ENCODE data around the gene GPR156. TPM values are rescaled to one million over a fixed set of nuclear protein-coding genes. Genes with fewer than 3 reads are reported as not detected.
"Not testable (repeated sequence)": the region's sequence is repeated elsewhere in the genome, so short reads cannot be mapped to it uniquely, and the experiment has no call there.

Gene GPR156
- total RNA-seq, 1 experiment from 2014 or later: 1.5 TPM

GRCh38 chr3:120274739-120275167, 10.3 kb downstream of the GPR156 start:
- peak; percentile 22 for DNase-seq (ENCODE audit: low read depth)

DNA sequence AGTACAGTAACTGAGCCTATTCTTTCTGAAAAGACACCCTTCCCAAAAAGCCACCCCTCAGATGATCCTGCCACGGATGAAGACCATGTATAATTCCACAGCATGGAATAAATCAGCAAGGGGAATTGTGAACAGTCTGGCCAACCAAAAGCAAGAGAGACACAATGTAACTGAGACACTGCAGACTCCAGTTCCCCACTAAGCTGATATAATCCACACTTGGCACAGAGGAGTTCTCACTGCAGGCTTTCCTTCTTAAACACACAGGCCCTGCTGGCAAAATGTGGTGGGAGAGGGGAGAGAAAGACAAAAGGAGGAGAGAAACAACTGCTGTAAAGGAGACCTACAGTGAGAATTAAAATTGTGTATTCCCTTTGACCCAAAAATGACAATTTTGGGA, 12.7 kb downstream of the GPR156 start:
- peak; percentile 13 for DNase-seq (ENCODE audit: low read depth)

- DNase-seq (ENCODE audit: low read depth): no peak
Measured at GRCh38 chr3:120265989-120266388, 19.0 kb downstream of the GPR156 start.

DNA sequence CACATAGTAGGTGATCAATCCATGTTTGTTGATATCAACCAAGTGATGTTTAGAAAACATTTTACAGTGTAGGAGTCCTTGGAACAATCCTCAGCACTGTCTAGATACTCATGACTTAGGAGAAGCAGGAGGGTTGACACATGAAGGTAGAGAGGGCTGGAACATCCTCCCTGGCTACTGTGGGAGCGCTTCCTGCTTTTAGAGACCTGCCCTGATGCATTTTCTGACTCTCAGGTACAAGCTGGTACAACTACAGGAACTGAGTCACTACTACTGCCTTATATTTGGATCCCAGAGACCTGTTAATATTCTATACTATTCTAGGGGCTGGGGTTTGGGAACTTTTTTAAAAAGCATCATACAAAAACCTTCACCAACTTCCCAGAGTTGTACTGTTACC, 20.1 kb downstream of the GPR156 start:
- no peak for DNase-seq (ENCODE audit: low read depth)

- no peak for DNase-seq (ENCODE audit: low read depth)
Measured at GRCh38 chr3:120263792-120264191, 21.2 kb downstream of the GPR156 start.

DNA sequence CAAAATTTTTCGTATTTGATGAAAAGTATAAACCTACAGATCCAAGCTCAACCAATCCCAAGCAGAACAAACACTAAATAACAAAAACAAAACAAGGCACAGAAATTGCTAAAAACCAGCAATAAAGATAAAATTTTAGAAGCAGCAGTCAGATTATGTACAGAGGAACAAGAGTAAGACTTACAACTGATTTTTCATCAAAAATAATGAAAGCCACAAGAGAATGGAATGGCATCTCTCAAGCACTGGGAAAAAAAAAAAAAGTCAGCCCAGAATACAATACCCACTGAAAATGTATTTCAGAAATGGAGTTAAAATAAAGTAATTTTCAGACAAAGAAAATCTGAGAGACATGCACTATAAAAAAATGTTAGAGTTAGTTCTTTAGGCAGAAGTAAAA, 27.0 kb downstream of the GPR156 start:
- DNase-seq (ENCODE audit: low read depth): no peak

- no peak for DNase-seq (ENCODE audit: low read depth)
Measured at GRCh38 chr3:120245386-120245785, 39.6 kb downstream of the GPR156 start.

GRCh38 chr3:120244834-120245225, 40.2 kb downstream of the GPR156 start:
- DNase-seq (ENCODE audit: low read depth): peak; percentile 11

DNA sequence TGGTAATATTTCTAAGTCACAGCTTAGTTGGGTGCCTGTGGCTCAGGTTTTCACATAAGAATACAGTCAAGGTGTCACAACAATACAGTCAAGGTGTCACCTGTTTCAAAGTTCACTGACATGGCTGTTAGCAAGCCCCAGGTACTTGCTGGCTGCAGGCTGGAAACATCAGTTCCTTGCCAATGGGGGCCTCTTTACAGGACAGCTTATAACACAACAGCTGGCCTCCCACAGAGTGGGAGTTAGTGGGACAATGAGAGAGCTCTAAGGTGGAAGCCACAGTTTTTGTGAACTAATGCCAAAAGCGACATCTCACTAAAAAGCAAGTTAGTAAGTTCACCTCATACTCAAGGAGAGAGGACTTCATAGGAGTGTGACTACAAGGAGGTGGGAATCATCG, 45.4 kb downstream of the GPR156 start:
- DNase-seq (ENCODE audit: low read depth): no peak

- DNase-seq (ENCODE audit: low read depth): no peak
Measured at GRCh38 chr3:120227710-120228347, 57.2 kb downstream of the GPR156 start.

GRCh38 chr3:120224237-120224636, 60.8 kb downstream of the GPR156 start:
- DNase-seq (ENCODE audit: low read depth): no peak

DNA sequence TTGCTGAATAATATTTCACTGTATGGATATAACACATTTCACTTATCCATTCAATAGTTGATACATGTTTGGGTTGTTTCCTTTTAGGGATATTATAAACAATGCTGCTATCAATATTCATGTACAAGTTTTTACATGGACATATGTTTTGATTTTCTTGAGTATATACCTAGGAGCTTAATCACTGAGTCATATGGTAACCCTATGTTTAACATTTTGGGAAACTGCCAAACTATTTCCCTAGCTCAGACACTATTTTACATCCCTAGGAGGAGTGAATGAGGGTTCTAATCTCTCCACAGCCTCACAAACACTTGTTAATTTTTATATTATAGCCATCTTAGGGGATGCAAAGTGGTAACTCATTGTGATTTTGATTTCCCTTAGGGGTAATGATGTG, 66.0 kb downstream of the GPR156 start:
- DNase-seq (ENCODE audit: low read depth): no peak

DNA sequence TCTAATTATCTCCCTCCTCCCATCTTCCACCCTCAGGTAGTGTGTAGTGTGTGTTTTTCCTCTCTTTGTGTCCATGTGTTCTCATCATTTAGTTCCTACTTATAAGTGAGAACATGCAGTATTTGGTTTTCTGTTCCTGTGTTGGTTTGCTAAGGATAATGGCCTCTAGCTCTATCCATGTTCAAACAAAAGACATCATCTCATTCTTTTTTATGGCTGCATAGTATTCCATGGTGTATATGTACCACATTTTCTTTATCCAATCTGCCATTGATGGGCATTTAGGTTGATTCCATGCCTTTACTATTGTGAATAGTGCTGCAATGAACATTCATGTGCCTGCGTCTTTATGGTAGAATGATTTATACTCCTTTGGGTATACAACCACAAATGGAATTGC, 68.4 kb downstream of the GPR156 start:
- DNase-seq (ENCODE audit: low read depth): not testable (repeated sequence)

DNA sequence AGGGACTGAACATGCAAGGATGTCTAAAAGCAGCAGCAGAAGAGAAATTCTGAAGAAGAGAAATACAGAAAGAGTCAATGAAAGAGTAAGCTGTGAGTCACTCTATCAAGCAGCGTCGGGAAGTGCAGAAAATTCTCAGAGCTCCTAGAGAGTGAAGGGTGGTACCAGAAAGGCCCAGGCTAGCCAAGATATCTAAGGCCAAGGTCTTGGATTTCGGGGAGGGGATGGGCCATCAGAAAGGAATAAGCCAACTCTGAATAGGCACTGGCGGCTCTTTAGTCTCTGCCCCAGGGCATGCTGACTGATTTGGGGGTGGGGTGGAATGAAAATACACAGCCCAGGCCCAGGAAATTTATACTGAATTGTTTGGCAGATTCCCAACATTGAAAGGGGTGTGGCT, 70.8 kb downstream of the GPR156 start:
- peak; percentile 61 for DNase-seq (ENCODE audit: low read depth)

GRCh38 chr3:120212505-120212904, 72.5 kb downstream of the GPR156 start:
- DNase-seq (ENCODE audit: low read depth): peak; percentile 16

- DNase-seq (ENCODE audit: low read depth): no peak
Measured at GRCh38 chr3:120209425-120209824, 75.6 kb downstream of the GPR156 start.

- no peak for DNase-seq (ENCODE audit: low read depth)
Measured at GRCh38 chr3:120204338-120204737, 80.7 kb downstream of the GPR156 start.

- DNase-seq (ENCODE audit: low read depth): no peak
Measured at GRCh38 chr3:120203621-120204020, 81.4 kb downstream of the GPR156 start.

DNA sequence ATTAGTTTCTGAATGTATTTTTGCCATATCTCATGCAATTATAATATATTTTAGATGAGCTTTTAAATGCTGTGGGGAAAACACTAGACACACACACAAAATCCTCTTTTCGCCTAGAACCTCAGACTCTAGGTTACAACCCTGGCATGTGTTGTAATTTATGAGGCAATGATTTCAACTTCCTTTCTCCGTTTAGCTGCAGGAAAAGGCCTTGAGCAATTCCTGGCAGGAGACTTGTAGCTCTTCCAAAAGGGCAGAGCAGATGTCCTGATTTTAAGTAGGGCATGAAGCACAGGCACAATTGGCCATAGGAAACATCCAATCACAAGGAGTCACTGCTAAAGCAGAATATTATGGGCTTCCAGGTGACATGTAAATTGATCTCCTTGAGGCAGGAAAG, 82.0 kb downstream of the GPR156 start:
- peak; percentile 74 for DNase-seq (ENCODE audit: low read depth)

- no peak for DNase-seq (ENCODE audit: low read depth)
Measured at GRCh38 chr3:120202363-120202762, 82.7 kb downstream of the GPR156 start.

DNA sequence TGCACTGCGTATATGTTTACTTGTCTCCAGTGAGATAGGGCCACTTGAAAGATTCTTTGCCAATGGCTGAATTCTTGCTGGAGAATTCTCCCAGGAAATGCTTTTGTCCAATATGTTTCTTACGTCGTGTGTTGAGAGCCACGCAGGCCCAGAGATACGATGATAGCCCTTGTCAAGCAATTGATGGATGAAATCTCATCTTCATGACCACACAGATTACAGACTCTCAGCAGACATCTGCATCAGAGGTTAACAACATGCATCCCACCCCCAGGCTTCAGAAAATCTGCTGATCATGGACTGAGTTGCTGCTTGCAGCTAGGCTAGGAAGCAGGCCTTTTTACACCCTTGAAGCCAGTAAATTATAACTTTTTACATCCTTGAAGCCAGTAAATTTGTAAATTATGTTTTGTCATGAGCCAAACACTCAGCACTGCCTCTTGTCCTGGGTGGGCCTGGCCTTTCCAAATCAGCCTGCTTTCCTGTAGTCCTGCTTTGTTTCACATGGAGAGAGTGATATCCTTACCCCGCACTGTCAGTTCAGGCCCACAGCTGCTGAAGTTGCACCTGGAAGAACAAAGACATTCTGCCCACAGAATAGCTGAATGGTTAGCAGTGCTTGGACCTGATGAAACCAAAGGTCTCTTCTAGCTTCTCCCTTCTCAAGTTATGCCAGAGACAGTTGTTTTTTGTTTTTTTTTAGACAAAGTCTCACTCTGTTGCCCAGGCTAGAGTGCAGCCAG, 84.4 kb downstream of the GPR156 start:
- no peak for DNase-seq (ENCODE audit: low read depth)

- DNase-seq (ENCODE audit: low read depth): peak; percentile 48
Measured at GRCh38 chr3:120198305-120198878, 86.6 kb downstream of the GPR156 start.

DNA sequence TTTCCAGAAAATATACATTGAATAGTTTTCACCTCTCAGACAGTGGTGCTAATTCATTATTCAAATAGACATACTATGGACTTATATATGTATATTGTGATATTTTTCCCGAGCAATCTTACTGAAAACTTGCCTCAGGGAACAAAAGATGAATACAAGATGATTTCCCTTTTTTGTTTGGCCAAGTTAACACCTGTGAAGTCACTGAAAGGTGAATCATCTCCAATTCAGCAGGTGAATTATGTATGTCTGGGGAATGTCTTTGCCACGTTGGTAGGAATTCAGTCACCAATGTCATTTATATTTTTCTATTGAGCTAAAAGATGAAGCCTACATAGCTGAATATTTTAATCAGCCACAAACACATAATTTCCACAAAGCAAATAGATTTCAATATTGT, 88.2 kb downstream of the GPR156 start:
- no peak for DNase-seq (ENCODE audit: low read depth)
